ENCODE results near the gene CHDH.

The CHDH gene

GRCh38 chr3:53788038-53788437 lies 58.2 kb downstream of the CHDH start:
- no peak for DNase-seq (ENCODE audit: low spot score)

GRCh38 chr3:53787016-53787415 lies 59.2 kb downstream of the CHDH start:
- no peak for DNase-seq (ENCODE audit: low spot score)

DNA sequence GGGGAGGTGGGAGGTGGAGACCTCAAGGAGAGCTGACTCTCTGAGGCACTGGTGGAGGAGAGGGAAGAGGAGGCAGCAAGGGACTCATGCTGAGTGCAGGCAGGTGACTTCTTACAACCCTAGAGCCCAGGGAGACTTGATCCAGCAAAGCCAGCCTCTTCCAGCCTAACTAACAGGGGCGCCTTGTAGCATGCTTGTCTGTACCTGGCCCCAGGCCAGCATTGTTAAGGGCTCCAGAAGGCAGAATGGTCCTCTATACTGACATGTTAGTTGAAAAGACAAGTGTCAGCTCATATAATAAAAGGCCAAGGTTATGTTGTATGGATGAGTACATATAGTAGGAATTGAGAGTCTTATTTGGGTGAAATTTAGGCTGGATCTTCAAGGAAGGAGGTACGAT lies 65.4 kb downstream of the CHDH start:
- DNase-seq (ENCODE audit: low spot score) = no peak

- no peak for DNase-seq (ENCODE audit: low spot score)
Measured at GRCh38 chr3:53780171-53780570, 66.0 kb downstream of the CHDH start.

- no peak for DNase-seq (ENCODE audit: low spot score)
Measured at GRCh38 chr3:53778153-53778552, 68.1 kb downstream of the CHDH start.

- no peak for DNase-seq (ENCODE audit: low spot score)
Measured at GRCh38 chr3:53777468-53777867, 68.8 kb downstream of the CHDH start.

GRCh38 chr3:53776494-53777101 lies 69.6 kb downstream of the CHDH start:
- no peak for DNase-seq (ENCODE audit: low spot score)

DNA sequence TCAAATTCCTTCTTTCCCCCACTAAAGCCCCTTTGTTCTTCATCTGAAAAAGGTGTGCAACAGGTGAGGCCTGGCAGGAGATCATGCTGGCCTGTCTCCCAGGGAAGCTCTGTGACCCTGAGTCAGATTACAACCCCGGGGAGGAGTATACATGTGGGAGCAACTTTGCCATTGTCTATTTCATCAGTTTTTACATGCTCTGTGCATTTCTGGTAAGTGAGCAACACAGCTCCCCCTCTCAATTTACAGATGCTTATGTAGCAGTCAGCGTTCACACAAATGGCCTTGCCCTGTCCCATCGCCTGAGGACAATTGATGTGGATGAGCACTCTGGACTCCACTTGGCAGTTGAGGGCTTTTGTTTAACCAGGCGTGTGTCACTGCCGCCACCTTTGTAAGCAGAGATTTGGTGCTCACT lies 70.4 kb downstream of the CHDH start:
- no peak for DNase-seq (ENCODE audit: low spot score)

DNA sequence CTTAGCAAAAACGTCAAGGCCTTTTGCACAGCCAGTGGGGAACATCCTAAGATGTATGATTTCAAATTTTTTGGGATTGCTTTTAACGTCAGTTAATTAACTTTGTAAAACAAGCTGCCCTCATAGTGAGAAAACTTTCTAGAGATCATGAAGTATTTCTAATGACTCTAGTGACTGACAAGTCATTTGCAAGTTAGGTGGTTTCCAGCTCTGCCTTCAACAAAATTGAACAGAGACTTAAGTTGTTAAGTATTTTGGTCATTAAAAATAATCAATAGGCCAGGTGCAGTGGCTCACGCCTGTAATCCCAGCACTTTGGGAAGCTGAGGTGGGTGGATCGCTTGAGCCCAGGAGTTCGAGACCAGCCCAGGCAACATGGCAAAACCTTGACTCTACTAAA lies 71.2 kb downstream of the CHDH start:
- DNase-seq (ENCODE audit: low spot score) = no peak

- DNase-seq (ENCODE audit: low spot score) = no peak
Measured at GRCh38 chr3:53774414-53774813, 71.8 kb downstream of the CHDH start.

DNA sequence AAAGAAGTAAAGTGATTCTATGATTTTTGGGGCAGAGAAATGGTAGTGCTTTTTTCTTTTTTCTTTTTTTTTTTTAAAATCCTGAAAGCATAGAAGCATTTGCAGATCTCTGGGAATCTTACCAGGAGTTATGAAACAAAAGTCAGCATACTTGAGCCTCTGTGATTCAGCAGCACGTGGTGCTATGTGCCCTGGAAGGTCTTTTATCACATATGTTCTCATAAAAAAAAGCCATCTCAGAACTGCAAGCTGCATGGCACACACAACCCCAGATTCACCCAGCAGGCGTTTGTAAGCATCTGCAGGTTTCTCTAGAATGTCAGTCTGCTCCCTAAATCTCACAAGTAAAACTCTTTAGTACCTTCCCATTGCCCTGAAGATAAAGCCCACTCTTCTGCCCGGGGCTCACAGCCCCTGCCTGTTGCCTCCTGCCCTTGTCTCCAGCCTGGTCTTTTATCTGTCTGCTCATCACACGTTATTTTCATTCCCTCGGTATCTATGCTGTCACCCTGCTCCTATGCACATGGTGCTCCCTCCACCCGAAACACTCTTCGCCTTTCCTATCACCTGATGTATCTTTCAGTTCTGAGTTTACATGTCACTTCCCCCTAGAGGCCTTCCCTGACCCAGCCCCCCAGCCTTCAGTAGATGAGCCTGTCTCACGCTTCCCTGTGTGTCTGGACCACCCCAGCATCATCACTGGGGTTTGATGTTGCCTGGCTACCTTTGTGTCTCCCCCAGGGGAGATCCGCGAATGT lies 72.4 kb downstream of the CHDH start:
- no peak for DNase-seq (ENCODE audit: low spot score)

DNA sequence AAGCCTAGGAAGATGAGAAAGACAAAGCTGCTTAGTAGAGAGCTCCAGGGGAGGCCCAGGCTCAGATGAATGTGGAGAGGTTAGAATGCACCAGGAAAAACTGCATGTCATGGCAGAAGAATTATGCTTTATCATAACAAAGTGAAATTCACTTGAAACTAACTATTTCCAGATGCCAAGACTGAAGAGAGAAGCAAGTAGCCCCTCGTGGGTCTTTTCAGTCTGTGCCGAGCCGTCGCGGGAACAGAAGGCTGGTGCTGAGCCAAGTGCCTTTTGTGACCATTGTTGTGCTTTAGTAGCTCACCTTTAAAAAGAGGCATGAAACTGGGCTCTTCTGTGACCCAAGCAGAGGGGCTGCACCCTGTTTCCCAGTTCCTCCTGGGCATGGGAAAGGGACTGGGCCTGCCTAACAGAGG lies 73.2 kb downstream of the CHDH start:
- DNase-seq (ENCODE audit: low spot score) = no peak

DNA sequence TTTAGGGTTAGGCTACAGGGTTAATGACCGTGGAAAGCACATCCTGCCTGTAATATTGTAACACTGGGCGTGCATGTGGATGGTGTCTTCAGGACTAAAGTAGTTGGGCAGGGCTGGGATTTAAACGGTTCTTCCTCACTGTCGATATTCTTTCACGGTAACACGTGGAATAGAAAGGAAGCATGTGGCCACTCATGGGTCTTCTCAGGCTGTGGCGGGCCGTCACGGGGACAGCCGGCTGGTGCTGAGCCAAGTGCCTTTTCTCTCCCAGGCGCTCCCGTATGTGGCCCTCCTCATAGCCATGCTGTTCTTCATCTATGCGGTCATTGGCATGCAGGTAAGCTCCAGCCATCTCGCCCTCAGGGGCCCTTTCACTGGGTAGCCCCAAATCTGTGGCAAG lies 73.7 kb downstream of the CHDH start:
- DNase-seq (ENCODE audit: low spot score) = no peak

DNA sequence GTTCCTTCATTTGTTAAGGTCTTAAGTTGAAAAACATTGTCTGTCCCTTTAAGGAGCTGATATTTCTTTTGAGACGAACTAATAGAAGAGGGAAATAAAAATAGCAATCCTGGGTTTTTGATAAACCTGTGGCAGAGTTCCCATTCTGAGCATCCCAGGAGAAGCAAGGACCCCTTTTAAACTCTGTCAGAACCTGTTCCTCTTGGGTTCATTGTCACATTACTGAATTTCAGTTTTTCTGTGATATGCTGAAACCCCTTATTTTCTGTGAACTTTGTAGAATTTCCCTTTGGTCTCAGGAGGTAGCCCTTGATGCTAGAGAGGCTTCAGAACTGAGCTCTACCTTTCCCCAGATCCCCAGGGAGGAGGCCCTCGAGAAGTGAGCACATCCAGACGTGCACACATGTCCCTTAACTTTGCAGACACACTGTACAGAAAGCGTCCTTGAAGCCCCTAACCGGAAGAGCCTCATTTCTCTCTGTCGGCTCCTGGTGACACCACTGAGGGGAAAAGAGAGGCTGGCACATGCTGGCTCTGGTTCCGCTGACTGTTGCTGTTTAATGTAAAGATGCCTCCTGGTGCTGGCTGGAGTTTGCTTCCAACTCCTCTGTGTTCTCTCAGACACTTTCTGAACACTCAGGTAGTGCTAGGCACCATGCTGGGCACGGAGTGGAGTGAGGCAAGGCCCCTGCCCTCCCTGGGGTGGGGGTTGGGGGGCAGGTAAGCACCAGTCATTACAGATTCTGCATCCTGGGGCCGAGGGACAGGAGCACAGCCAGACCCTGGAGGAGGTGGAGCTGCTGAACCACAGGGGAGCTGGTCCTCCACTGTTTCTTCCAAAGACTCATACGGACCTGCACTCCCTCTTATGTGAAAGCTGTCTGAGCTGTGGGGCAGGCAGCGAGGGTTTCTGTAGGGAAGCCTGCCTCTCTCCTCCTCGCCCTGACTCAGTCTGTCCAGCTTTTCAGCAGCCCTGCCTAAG lies 77.5 kb downstream of the CHDH start:
- no peak for DNase-seq (ENCODE audit: low spot score)

DNA sequence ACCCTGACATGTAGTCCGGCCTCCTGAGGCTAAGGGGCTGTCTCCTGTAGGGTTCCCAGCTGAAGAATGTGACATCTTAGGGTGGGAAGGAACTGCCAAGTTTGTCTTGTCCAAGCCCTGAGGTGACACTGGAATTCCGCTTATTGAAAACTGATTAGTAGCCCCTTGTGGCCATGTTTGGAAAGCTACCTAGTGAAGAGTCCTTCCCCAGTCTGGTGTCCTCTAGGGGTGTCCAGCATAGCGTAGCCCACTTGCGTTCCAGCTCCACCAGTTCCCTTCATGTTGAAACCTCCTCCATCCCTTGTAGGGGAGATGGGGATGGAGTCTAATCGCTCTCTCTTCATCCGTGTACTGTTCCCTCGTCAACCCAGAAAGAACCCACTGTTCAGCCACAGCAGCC lies 79.5 kb downstream of the CHDH start:
- no peak for DNase-seq (ENCODE audit: low spot score)

DNA sequence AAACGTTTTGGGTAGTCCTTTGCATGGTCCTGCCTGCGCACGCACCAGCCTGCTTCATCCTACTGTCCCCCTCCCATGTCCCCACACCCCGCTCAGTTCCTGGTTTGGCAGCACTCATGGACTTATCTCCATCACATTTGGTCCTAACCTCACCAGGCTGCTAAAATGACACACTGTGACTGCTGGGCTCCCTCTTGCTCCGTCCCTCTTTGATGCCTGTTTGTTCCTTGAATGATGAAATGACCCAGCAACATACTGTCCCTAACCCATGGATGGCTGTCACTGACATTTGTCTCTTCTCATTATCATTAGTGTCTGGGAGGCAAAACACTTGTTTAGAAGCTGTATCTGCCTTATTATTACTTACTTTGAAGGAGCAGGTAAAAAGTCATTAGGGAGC lies 80.5 kb downstream of the CHDH start:
- no peak for DNase-seq (ENCODE audit: low spot score)

DNA sequence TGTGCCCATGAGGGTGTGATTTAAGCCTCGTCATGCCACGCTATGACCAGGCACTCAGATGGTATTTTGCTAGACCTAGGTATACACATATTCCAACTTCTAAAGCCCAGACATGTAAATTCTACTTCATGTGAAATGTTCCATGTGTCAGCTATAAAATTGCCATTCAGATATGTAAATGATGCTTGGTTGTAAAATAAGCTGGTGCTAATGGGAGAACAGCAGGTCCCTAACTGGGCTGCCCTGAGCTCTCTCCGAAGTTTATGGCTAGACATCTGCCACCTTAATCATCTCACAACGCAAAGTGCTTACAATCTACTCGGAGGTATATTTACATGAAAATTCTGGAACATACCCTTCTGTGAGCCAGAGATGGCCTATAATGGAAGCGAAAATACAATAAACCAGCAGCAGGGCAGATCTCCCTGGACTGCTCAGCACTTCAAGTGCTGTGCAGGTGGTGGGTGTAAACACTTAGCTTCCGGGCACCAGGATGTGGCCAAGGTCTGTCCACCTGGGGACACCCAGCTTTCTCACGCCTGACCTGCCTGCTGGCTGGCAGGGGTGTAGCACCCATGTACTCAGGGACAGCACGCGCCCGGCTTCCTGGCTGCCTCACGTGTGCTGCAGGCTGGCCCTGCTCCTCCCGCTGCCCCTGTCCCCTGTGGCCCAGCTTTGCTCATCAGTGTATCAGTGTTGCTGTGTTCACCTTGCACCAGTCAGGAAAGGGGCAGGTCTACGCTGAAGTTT lies 82.0 kb downstream of the CHDH start:
- DNase-seq (ENCODE audit: low spot score) = no peak

- no peak for DNase-seq (ENCODE audit: low spot score)
Measured at GRCh38 chr3:53763353-53763752, 82.9 kb downstream of the CHDH start.
